Ectodermal cell (in vitro differentiated cells): ENCODE measurements around the gene CUX1.
A peak's percentile ranks its signal among the peaks of the same experiment; 100 is the strongest.

ENCODE experiments used
- H3K27ac ChIP-seq: 2 replicates; pipeline ENCODE4 v1.7.0; 2013; ENCODE audit warnings: mild to moderate bottlenecking, low read depth, low read length; ENCODE audit not compliant: insufficient read depth, poor library complexity, severe bottlenecking
- H3K27me3 ChIP-seq: 2 replicates; pipeline ENCODE4 v1.7.0; 2013; ENCODE audit warnings: mild to moderate bottlenecking, low read length; ENCODE audit not compliant: insufficient read depth, control insufficient read depth, poor library complexity, severe bottlenecking
- H3K36me3 ChIP-seq: one replicate; pipeline ENCODE4 v1.7.0; 2013; ENCODE audit warnings: low read length; ENCODE audit not compliant: control insufficient read depth, insufficient read depth
- H3K4me1 ChIP-seq: one replicate; pipeline ENCODE4 v1.7.0; 2013; ENCODE audit warnings: low read length; ENCODE audit not compliant: control insufficient read depth, insufficient read depth
- H3K4me3 ChIP-seq: 2 replicates; pipeline ENCODE4 v1.7.0; 2013; ENCODE audit warnings: low read depth, low read length, control low read depth; ENCODE audit not compliant: insufficient read depth
- H3K9me3 ChIP-seq: 2 replicates; pipeline ENCODE4 v1.7.0; 2013; ENCODE audit warnings: mild to moderate bottlenecking, low read length, moderate library complexity; ENCODE audit not compliant: control insufficient read depth
- WGBS, 2 experiments: methylation state at CpG; one replicate each; pipeline ENCODE4 v1.1.7; 2013; ENCODE audit warnings: missing lambda C conversion rate in 2 of 2; 5-methylcytosine and 5-hydroxymethylcytosine counted together

The CUX1 gene

GRCh38 chr7:102153599-102153946 lies 336.1 kb downstream of the CUX1 start:
- Histone ChIP-seq H3K27ac (peak overlapping the region; percentile 78), H3K36me3 (no peaks in the 10 kb centered on the region), H3K4me1 (peaks cover 11% of the 10 kb centered on the region), H3K4me3 (no peak overlapping the region), H3K9me3 (no peaks in the 10 kb centered on the region), H3K27me3 (no peaks in the 10 kb centered on the region)
- 62 to 75% methylated on average over 7 of the region's 7 CpGs for WGBS, 2 experiments

- Histone ChIP-seq H3K4me3 (no peak overlapping the region), H3K27me3 (no peaks in the 10 kb centered on the region), H3K9me3 (no peaks in the 10 kb centered on the region), H3K27ac (no peak overlapping the region), H3K4me1 (peaks cover 11% of the 10 kb centered on the region), H3K36me3 (no peaks in the 10 kb centered on the region)
- WGBS, 2 experiments, result 90 to 100% methylated on average over 2 to 3 of the region's 3 CpGs
Observed at GRCh38 chr7:102154425-102154824, 337.0 kb downstream of the CUX1 start.

DNA sequence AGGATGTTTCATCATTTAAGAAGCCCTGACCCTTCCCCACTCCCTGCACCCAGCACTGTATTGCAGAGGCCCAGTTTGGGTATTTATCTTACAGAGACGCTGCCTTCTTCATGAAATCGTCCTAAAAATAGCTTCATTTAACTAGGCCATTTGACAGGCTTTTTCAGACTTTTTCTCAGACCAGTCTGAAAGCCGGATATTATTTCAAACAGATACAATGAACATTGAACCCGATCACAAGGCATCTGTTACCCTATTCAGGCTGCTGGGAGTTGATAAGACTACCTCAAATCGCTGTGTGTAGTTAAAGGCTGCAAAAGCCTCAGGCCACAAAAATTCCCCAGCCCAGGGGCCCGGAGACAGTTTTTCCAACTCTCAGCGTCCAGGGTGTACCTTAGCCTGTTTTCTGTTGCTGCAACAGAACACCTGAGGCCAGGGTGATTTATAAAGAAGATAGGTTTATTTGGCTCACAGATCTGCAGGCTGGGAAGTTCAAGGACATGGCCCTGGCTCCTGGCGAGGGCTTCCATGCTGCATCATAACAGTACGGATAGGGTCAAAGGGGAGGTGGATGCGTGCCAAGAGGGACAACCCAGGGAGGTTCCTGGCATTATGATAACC lies 338.5 kb downstream of the CUX1 start:
- no peak overlapping the region for H3K4me3 ChIP-seq
- H3K27me3 ChIP-seq, result no peaks in the 10 kb centered on the region
- H3K4me1 ChIP-seq, result peaks cover 11% of the 10 kb centered on the region
- no peaks in the 10 kb centered on the region for H3K36me3 ChIP-seq
- no peaks in the 10 kb centered on the region for H3K9me3 ChIP-seq
- H3K27ac ChIP-seq, result no peak overlapping the region
- 94 to 95% methylated on average over 10 of the region's 10 CpGs for WGBS, 2 experiments

DNA sequence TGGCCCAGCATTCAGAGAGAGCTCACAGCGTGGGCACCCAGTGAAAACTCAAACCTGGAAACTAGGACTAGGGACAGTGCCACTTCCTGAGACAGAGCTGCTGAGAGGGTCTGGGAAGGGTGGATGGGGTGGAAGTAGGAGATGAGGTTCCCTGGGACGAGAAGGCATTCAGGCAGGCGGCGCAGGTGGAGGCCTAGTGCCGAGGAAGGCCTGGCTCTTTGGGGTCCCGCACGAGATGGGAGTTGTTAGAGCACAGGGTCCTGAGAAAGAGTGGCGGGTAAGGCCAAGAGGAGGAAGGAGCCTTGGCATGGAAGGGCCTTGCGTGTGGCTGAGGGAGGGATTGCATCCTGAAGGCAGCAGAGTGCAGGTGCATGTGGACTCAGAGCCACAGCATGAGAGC lies 339.4 kb downstream of the CUX1 start:
- Histone ChIP-seq H3K4me1 (peaks cover 11% of the 10 kb centered on the region), H3K27ac (no peak overlapping the region), H3K27me3 (no peaks in the 10 kb centered on the region), H3K36me3 (no peaks in the 10 kb centered on the region), H3K9me3 (no peaks in the 10 kb centered on the region), H3K4me3 (no peak overlapping the region)
- WGBS, 2 experiments, result 96 to 98% methylated on average over 9 of the region's 9 CpGs

DNA sequence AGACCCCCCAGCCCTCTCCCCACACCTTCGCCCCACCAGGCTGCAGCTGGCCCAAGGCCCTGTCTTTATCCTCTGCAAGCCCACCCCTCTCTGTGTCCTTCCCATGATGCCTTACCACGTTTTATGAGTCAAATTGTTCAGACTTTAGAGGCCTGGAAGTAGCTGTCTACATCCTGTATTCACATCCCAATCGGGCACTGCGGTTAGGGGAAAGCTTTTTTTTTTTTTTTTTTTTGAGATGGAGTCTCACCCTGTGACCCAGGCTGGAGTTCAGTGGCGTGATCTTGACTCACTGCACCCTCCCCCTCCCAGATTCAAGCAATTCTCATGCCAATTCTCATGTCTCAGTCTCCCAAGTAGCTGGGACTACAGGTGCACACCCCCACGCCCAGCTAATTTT lies 347.7 kb downstream of the CUX1 start:
- H3K27me3 ChIP-seq, result no peaks in the 10 kb centered on the region
- H3K4me3 ChIP-seq, result no peak overlapping the region
- H3K4me1 ChIP-seq, result peaks cover 5% of the 10 kb centered on the region
- 92 to 96% methylated on average over 6 of the region's 6 CpGs for WGBS, 2 experiments
- H3K9me3 ChIP-seq, result no peaks in the 10 kb centered on the region
- no peaks in the 10 kb centered on the region for H3K36me3 ChIP-seq
- no peak overlapping the region for H3K27ac ChIP-seq

GRCh38 chr7:102167254-102167653 lies 349.8 kb downstream of the CUX1 start:
- H3K27ac ChIP-seq, result no peak overlapping the region
- peaks cover 9% of the 10 kb centered on the region for H3K4me1 ChIP-seq
- no peaks in the 10 kb centered on the region for H3K9me3 ChIP-seq
- WGBS, 2 experiments, result 95 to 96% methylated on average over 6 of the region's 6 CpGs
- no peak overlapping the region for H3K4me3 ChIP-seq
- no peaks in the 10 kb centered on the region for H3K36me3 ChIP-seq
- H3K27me3 ChIP-seq, result no peaks in the 10 kb centered on the region

- H3K27ac ChIP-seq, result no peak overlapping the region
- peaks cover 9% of the 10 kb centered on the region for H3K4me1 ChIP-seq
- no peaks in the 10 kb centered on the region for H3K36me3 ChIP-seq
- H3K4me3 ChIP-seq, result no peak overlapping the region
- WGBS, 2 experiments, result 87 to 90% methylated on average over 14 of the region's 14 CpGs
- H3K27me3 ChIP-seq, result no peaks in the 10 kb centered on the region
- H3K9me3 ChIP-seq, result no peaks in the 10 kb centered on the region
Observed at GRCh38 chr7:102169651-102170392, 352.4 kb downstream of the CUX1 start.

DNA sequence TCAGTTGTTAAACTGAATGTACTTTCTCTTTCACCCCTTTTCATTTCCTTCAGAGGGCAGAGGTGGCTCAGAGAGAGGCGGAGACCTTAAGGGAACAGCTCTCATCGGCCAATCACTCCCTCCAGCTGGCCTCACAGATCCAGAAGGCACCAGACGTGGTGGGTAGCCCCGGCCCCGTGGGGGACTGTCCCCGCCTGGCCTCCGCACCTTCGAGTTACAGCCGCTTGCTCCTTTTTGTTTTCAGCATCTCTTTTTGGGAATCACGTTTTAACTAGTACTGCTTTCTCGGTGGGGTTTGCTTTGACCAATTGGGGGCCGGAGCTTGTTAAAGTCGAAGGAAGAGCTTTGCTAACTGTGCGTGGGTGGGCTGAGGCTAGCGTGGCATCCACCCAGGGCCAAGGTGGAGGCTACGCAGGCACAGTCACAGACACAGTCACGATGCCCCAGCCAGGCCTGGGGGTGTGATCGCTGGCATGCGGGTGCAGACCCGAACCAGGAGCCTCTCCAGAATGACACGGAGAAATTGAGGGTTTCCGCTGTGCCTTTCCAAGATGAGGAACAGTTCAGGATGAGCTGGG lies 353.1 kb downstream of the CUX1 start:
- Histone ChIP-seq H3K9me3 (no peaks in the 10 kb centered on the region), H3K4me3 (no peak overlapping the region), H3K36me3 (no peaks in the 10 kb centered on the region), H3K27me3 (no peaks in the 10 kb centered on the region), H3K4me1 (peaks cover 9% of the 10 kb centered on the region), H3K27ac (no peak overlapping the region)
- 76 to 77% methylated on average over 22 of the region's 22 CpGs for WGBS, 2 experiments

DNA sequence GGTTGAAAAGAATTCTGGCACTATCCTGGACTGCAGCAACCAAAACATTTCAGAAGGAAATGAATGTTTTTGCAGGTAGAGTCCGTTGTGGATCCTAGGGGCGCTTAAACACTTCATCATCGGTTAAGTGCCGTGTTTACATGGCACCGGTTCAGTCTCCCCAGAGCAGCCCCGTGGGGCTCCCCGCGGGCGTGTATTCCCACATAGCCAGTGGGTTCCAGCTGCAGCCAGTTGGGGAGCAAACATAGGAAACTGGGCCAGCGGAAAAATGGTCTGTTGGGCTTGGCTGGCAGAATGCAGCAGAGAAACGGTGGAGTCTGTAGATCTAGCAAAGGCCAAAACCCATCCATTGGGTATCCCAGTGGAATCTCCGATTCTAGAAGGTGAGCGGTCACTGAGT lies 356.2 kb downstream of the CUX1 start:
- Histone ChIP-seq H3K27me3 (no peaks in the 10 kb centered on the region), H3K9me3 (no peaks in the 10 kb centered on the region), H3K4me1 (peaks cover 9% of the 10 kb centered on the region), H3K27ac (no peak overlapping the region), H3K36me3 (no peaks in the 10 kb centered on the region), H3K4me3 (no peak overlapping the region)
- 95 to 97% methylated on average over 13 of the region's 13 CpGs for WGBS, 2 experiments

DNA sequence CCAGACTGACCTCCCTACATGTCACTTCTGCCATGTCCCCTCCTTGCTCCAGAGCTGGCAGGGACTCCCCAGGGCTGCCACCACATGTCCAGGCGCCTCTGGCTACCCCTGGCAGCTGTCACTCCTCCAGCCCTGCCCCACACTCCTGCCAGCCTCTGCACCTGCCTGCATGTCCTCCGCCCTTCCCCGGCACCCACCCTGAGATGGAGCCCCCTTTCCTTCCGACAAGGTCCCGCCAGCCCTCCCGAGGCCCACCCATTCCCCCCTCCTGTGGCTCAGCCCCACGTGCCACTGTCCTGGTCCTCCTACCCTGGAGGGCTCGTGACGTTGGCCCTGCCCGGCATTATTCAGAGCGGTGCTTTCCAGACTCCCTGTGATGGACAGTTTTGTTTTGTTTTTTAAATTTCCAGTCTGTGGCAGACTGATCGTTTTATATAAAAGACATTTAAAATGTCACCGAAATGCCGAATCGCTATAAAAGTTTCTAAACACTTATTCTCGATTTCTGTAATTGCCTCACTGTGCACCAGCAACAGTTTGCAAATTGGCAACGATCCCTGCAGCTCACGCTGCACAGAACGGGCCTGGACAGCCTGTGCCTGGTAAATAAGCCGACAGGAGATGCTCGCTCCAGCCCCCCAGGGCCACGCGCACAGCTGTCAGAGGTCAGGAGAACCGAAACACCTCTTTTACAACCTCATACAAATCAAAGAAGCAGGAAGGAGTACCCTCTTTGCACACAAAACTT lies 358.2 kb downstream of the CUX1 start:
- 92 to 93% methylated on average over 24 of the region's 24 CpGs for WGBS, 2 experiments
- Histone ChIP-seq H3K4me3 (no peak overlapping the region), H3K4me1 (peaks cover 1% of the 10 kb centered on the region), H3K36me3 (no peaks in the 10 kb centered on the region), H3K27me3 (no peaks in the 10 kb centered on the region), H3K9me3 (no peaks in the 10 kb centered on the region), H3K27ac (no peak overlapping the region)
